WTC11 (cell line): ENCODE results near the gene BTBD17. TPM values are rescaled to one million over a fixed set of nuclear protein-coding genes. Genes with fewer than 3 reads are reported as not detected.

ENCODE experiments used
- ATAC-seq: fragments of 200-7000 bp; cut with Tn5 transposase; 2 replicates; pipeline ENCODE4 v1.10.0; 2021; ENCODE audit warnings: mild to moderate bottlenecking, moderate library complexity
- CTCF ChIA-PET: fragments of 300-600 bp; sonication (Branson Sonifier 250); formaldehyde crosslinking; loops from one replicate; lab custom pipeline; 2021; ENCODE audit warnings: antibody characterized with exemption; lab: Charles Lee
- POLR2A ChIA-PET: fragments of 350-600 bp; sonication (Branson Sonifier 250); formaldehyde crosslinking; loops from one replicate; lab custom pipeline; 2021; ENCODE audit warnings: antibody characterized with exemption; lab: Charles Lee
- DNase-seq: peaks from one replicate; pipeline ENCODE4 v3.0.0; 2021; ENCODE audit warnings: low spot score
- H3K27ac Mint-ChIP-seq: 2 replicates; pipeline ENCODE4 v1.8.0; 2021; ENCODE audit warnings: mixed read lengths
- H3K27me3 Mint-ChIP-seq: 2 replicates; pipeline ENCODE4 v1.8.0; 2021; ENCODE audit warnings: low read depth, mild to moderate bottlenecking, moderate library complexity, mixed read lengths
- H3K36me3 Mint-ChIP-seq: 2 replicates; pipeline ENCODE4 v1.8.0; 2021; ENCODE audit warnings: mixed read lengths
- H3K4me1 Mint-ChIP-seq: 2 replicates; pipeline ENCODE4 v1.8.0; 2022; ENCODE audit warnings: mixed read lengths
- H3K4me3 Mint-ChIP-seq: 2 replicates; pipeline ENCODE4 v1.8.0; 2021; ENCODE audit warnings: mild to moderate bottlenecking, moderate library complexity, mixed read lengths
- H3K9me3 Mint-ChIP-seq: 2 replicates; pipeline ENCODE4 v1.8.0; 2021; ENCODE audit warnings: mixed read lengths
- CREM ChIP-seq: sonication (generic); formaldehyde crosslinking; IDR thresholded peaks from 2 replicates; pipeline ENCODE4 v1.8.1; 2022; ENCODE audit warnings: mild to moderate bottlenecking, missing genetic modification reagents, moderate library complexity
- ELF4 ChIP-seq: sonication (generic); formaldehyde crosslinking; IDR thresholded peaks from 2 replicates; pipeline ENCODE4 v1.8.1; 2022; ENCODE audit warnings: low read depth, mild to moderate bottlenecking, moderate library complexity, missing genetic modification reagents
- GRHL2 ChIP-seq: fragments of 250-450 bp; sonication (Bioruptor Pico); IDR thresholded peaks from 2 replicates; pipeline ENCODE4 v1.8.0; 2022; ENCODE audit warnings: mild to moderate bottlenecking, moderate library complexity; ENCODE audit not compliant: insufficient replicate concordance, severe bottlenecking
- GTF2I ChIP-seq: fragments of 250-450 bp; sonication (Bioruptor Pico); conservative IDR thresholded peaks from 2 replicates; pipeline ENCODE4 v1.4.0; 2021; ENCODE audit warnings: mild to moderate bottlenecking
- NFATC4 ChIP-seq: fragments of 250-450 bp; sonication (Bioruptor Pico); IDR thresholded peaks from 2 replicates; pipeline ENCODE4 v1.9.0; 2021; ENCODE audit warnings: mild to moderate bottlenecking
- NR1H2 ChIP-seq: sonication (generic); formaldehyde crosslinking; IDR thresholded peaks from 2 replicates; pipeline ENCODE4 v1.9.0; 2021; ENCODE audit warnings: mild to moderate bottlenecking, moderate library complexity, missing genetic modification reagents
- TEAD1 ChIP-seq: sonication (generic); formaldehyde crosslinking; IDR thresholded peaks from 2 replicates; pipeline ENCODE4 v1.8.0; 2022; ENCODE audit warnings: mild to moderate bottlenecking, missing genetic modification reagents
- ZNF121 ChIP-seq: sonication (generic); formaldehyde crosslinking; IDR thresholded peaks from 2 replicates; pipeline ENCODE4 v1.8.0; 2023; ENCODE audit warnings: missing genetic modification reagents
- ZNF138 ChIP-seq: sonication (generic); formaldehyde crosslinking; conservative IDR thresholded peaks from 2 replicates; pipeline ENCODE4 v1.8.1; 2022; ENCODE audit warnings: mild to moderate bottlenecking, moderate library complexity, missing genetic modification reagents
- ZNF317 ChIP-seq: sonication (generic); formaldehyde crosslinking; IDR thresholded peaks from 2 replicates; pipeline ENCODE4 v1.8.1; 2023; ENCODE audit warnings: low read depth, mild to moderate bottlenecking, moderate library complexity, missing genetic modification reagents, borderline replicate concordance
- ZNF396 ChIP-seq: fragments of 250-450 bp; sonication (Bioruptor Pico); IDR thresholded peaks from 2 replicates; pipeline ENCODE4 v1.8.0; 2021; ENCODE audit warnings: mild to moderate bottlenecking, moderate library complexity, borderline replicate concordance
- total RNA-seq: library from RNA; stranded (reverse); gene quantifications from 3 replicates; pipeline ENCODE4 v1.2.3, GENCODE V29; 2021
- TF ChIP-seq, protein P1 (sequence below): sonication (generic); formaldehyde crosslinking; IDR thresholded peaks from 2 replicates; pipeline ENCODE4 v1.8.0; 2022; ENCODE audit warnings: missing genetic modification reagents
- TF ChIP-seq, protein P2 (sequence below): fragments of 250-450 bp; sonication (Bioruptor Pico); IDR thresholded peaks from 2 replicates; pipeline ENCODE4 v1.9.0; 2021; ENCODE audit warnings: mild to moderate bottlenecking
- TF ChIP-seq, protein P3 (sequence below): sonication (generic); formaldehyde crosslinking; IDR thresholded peaks from 2 replicates; pipeline ENCODE4 v1.8.0; 2022; ENCODE audit warnings: mild to moderate bottlenecking, missing genetic modification reagents
- TF ChIP-seq, protein P4 (sequence below): fragments of 250-450 bp; sonication (Bioruptor Pico); IDR thresholded peaks from 2 replicates; pipeline ENCODE4 v2.1.2; 2022; ENCODE audit warnings: mild to moderate bottlenecking, moderate library complexity
- TF ChIP-seq, protein P5 (sequence below): fragments of 250-450 bp; sonication (Bioruptor Pico); IDR thresholded peaks from 2 replicates; pipeline ENCODE4 v1.9.0; 2021; ENCODE audit warnings: mild to moderate bottlenecking
- TF ChIP-seq, protein P6 (sequence below): sonication (generic); formaldehyde crosslinking; IDR thresholded peaks from 2 replicates; pipeline ENCODE4 v1.8.1; 2023; ENCODE audit warnings: mild to moderate bottlenecking, missing genetic modification reagents

BTBD17 gene
- total RNA-seq, 1 experiment from 2014 or later = 0.94 TPM

DNA sequence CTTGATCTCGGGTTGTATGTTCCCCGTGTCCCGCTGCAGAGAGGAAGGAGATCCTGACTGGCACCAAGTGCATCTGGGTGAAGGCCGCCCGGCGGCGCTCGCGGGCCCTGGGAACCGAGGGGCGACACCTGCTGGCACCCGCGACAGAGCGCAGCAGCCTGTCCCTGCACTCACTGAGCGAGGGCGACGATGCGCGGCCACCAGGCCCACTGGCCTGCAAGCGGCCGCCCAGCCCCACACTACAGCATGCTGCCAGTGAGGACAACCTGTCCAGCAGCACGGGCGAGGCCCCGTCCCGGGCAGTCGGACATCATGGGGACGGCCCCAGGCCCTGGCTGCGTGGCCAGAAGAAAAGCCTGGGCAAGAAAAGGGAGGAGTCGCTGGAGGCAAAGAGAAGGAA, 7.5 kb downstream of the BTBD17 start (continued):
- TF ChIP-seq, protein P1, sequence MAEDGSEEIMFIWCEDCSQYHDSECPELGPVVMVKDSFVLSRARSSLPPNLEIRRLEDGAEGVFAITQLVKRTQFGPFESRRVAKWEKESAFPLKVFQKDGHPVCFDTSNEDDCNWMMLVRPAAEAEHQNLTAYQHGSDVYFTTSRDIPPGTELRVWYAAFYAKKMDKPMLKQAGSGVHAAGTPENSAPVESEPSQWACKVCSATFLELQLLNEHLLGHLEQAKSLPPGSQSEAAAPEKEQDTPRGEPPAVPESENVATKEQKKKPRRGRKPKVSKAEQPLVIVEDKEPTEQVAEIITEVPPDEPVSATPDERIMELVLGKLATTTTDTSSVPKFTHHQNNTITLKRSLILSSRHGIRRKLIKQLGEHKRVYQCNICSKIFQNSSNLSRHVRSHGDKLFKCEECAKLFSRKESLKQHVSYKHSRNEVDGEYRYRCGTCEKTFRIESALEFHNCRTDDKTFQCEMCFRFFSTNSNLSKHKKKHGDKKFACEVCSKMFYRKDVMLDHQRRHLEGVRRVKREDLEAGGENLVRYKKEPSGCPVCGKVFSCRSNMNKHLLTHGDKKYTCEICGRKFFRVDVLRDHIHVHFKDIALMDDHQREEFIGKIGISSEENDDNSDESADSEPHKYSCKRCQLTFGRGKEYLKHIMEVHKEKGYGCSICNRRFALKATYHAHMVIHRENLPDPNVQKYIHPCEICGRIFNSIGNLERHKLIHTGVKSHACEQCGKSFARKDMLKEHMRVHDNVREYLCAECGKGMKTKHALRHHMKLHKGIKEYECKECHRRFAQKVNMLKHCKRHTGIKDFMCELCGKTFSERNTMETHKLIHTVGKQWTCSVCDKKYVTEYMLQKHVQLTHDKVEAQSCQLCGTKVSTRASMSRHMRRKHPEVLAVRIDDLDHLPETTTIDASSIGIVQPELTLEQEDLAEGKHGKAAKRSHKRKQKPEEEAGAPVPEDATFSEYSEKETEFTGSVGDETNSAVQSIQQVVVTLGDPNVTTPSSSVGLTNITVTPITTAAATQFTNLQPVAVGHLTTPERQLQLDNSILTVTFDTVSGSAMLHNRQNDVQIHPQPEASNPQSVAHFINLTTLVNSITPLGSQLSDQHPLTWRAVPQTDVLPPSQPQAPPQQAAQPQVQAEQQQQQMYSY = no peak
- TF ChIP-seq, protein P2, sequence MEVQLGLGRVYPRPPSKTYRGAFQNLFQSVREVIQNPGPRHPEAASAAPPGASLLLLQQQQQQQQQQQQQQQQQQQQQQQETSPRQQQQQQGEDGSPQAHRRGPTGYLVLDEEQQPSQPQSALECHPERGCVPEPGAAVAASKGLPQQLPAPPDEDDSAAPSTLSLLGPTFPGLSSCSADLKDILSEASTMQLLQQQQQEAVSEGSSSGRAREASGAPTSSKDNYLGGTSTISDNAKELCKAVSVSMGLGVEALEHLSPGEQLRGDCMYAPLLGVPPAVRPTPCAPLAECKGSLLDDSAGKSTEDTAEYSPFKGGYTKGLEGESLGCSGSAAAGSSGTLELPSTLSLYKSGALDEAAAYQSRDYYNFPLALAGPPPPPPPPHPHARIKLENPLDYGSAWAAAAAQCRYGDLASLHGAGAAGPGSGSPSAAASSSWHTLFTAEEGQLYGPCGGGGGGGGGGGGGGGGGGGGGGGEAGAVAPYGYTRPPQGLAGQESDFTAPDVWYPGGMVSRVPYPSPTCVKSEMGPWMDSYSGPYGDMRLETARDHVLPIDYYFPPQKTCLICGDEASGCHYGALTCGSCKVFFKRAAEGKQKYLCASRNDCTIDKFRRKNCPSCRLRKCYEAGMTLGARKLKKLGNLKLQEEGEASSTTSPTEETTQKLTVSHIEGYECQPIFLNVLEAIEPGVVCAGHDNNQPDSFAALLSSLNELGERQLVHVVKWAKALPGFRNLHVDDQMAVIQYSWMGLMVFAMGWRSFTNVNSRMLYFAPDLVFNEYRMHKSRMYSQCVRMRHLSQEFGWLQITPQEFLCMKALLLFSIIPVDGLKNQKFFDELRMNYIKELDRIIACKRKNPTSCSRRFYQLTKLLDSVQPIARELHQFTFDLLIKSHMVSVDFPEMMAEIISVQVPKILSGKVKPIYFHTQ (CRISPR knock-in tag) = no peak
- TF ChIP-seq, protein P3, sequence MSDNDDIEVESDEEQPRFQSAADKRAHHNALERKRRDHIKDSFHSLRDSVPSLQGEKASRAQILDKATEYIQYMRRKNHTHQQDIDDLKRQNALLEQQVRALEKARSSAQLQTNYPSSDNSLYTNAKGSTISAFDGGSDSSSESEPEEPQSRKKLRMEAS (CRISPR knock-in tag) = peak; percentile 56; the same call in 1 of the 2 replicates
- TF ChIP-seq, protein P4, sequence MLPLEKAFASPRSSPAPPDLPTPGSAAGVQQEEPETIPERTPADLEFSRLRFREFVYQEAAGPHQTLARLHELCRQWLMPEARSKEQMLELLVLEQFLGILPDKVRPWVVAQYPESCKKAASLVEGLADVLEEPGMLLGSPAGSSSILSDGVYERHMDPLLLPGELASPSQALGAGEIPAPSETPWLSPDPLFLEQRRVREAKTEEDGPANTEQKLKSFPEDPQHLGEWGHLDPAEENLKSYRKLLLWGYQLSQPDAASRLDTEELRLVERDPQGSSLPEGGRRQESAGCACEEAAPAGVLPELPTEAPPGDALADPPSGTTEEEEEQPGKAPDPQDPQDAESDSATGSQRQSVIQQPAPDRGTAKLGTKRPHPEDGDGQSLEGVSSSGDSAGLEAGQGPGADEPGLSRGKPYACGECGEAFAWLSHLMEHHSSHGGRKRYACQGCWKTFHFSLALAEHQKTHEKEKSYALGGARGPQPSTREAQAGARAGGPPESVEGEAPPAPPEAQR (CRISPR knock-in tag) = no peak
- TF ChIP-seq NFATC4 (CRISPR knock-in tag) (no peak), CREM (CRISPR knock-in tag) (no peak), ZNF138 (CRISPR knock-in tag) (no peak)
- TF ChIP-seq, protein P5, sequence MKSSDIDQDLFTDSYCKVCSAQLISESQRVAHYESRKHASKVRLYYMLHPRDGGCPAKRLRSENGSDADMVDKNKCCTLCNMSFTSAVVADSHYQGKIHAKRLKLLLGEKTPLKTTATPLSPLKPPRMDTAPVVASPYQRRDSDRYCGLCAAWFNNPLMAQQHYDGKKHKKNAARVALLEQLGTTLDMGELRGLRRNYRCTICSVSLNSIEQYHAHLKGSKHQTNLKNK = no peak

DNA sequence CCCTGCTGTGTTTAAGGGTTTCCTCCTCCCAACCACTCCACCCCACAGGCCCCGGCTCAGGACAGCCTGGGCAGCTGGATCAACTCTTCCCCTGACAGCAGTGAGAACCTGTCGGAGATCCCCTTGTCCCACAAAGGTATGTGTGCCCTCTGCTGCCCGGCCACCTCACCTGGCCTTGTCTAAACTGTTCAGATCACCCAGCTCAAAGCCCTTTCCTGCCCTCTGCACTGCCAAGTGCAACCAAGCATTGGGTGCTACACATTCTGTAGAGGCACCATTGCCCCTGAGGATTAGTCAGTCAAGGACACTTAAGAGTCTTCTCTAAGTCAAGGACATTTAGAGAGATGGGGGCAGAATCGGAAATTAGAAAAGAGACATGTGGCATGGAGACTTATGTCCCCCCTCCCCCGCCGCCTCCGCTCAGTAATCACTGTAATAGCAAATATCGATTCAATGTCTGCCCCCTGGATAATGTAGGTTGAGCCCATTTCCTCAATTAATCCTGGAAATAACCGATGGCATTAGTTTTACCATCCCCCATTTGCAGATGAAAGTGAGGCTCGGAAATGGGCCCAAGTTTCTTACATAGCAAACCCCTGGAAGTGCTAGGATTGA, 8.1 kb downstream of the BTBD17 start:
- no peak overlapping the region for H3K27ac Mint-ChIP-seq
- H3K27me3 Mint-ChIP-seq = peaks cover 83% of the 10 kb centered on the region
- H3K4me3 Mint-ChIP-seq = no peak overlapping the region
- CTCF ChIA-PET = interaction anchor here (0.6 to 4.7 kb wide), 12 partner anchors 8 to 141 kb away, joined by 3 to 48 read pairs (median 17); partner anchors contain the start of genes BTBD17, GPR142 and TTYH2
- peaks cover 7% of the 10 kb centered on the region for H3K4me1 Mint-ChIP-seq
- H3K36me3 Mint-ChIP-seq = no peaks in the 10 kb centered on the region
- DNase-seq (no peak), ATAC-seq (no peak)
- POLR2A ChIA-PET = no interaction called here
- TF ChIP-seq ZNF121 (no peak), ELF4 (no peak)
- TF ChIP-seq, protein P3 (CRISPR knock-in tag) = 0 out of 2 replicates have a peak, but pooled peaks have one; percentile 12
- 0 out of 2 replicates have a peak, but pooled peaks cover under 1% of the 10 kb centered on the region for H3K9me3 Mint-ChIP-seq

DNA sequence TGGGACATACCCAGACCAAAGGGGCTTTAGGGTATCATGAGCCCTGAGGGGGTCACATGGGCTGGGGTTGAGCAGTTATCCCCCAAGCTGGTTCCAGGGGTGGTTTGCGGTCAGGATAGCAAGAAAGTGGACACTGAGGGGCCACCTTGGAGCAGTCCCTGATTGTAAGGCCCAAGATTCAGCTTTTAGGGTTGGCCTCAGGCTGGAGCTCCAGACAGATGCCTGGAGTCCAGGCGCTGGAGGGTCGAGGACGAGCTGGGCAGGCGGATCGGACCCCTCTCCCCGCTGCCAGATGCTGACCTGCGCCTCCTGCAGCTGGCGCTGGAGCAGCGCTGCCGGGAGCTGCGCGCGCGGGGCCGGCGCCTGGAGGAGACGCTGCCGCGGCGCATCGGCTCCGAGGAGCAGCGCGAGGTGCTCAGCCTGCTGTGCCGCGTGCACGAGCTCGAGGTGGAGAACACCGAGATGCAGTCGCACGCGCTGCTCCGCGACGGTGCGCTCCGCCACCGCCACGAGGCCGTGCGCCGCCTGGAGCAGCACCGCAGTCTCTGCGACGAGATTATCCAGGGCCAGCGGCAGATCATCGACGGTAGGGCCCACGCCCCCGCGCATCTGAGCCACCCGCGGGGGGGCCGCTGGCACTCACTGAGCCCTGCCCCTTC, 10.0 kb downstream of the BTBD17 start:
- no peaks in the 10 kb centered on the region for H3K36me3 Mint-ChIP-seq
- peaks cover 76% of the 10 kb centered on the region for H3K27me3 Mint-ChIP-seq
- H3K4me3 Mint-ChIP-seq = peak overlapping the region; percentile 51
- H3K27ac Mint-ChIP-seq = no peak overlapping the region
- ATAC-seq (peak; percentile 74), DNase-seq (peak; percentile 66)
- H3K9me3 Mint-ChIP-seq = no peaks in the 10 kb centered on the region
- POLR2A ChIA-PET = interaction anchor here (2.1 kb wide), 1 partner anchor 9 kb away, joined by 11 read pairs; the partner anchor contains the start of gene BTBD17
- peaks cover 4% of the 10 kb centered on the region; the same call in 1 of the 2 replicates for H3K4me1 Mint-ChIP-seq
- CTCF ChIA-PET = interaction anchor here (0.6 to 4.7 kb wide), 35 partner anchors 8 to 1175 kb away, joined by 3 to 48 read pairs (median 5); partner anchors contain the start of genes BTBD17, CD300A, GPR142 and TTYH2
- TF ChIP-seq NR1H2 (CRISPR knock-in tag) (no peak), ELF4 (no peak), ZNF317 (CRISPR knock-in tag) (no peak), GTF2I (no peak), TEAD1 (CRISPR knock-in tag) (peak; percentile 92), GRHL2 (CRISPR knock-in tag) (no peak), ZNF396 (no peak)
- TF ChIP-seq, protein P6, sequence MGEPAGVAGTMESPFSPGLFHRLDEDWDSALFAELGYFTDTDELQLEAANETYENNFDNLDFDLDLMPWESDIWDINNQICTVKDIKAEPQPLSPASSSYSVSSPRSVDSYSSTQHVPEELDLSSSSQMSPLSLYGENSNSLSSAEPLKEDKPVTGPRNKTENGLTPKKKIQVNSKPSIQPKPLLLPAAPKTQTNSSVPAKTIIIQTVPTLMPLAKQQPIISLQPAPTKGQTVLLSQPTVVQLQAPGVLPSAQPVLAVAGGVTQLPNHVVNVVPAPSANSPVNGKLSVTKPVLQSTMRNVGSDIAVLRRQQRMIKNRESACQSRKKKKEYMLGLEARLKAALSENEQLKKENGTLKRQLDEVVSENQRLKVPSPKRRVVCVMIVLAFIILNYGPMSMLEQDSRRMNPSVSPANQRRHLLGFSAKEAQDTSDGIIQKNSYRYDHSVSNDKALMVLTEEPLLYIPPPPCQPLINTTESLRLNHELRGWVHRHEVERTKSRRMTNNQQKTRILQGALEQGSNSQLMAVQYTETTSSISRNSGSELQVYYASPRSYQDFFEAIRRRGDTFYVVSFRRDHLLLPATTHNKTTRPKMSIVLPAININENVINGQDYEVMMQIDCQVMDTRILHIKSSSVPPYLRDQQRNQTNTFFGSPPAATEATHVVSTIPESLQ (CRISPR knock-in tag) = no peak
